Cardiac septum (tissue), 1 donor: Measurements from ENCODE around the gene ACOX1. TPM values are rescaled to one million over a fixed set of nuclear protein-coding genes. Genes with fewer than 3 reads are reported as not detected.
A peak's percentile ranks its signal among the peaks of the same experiment; 100 is the strongest.

Experiments used
- DNase-seq: peaks from one replicate; pipeline ENCODE4 v3.0.0-alpha.2; 2020; ENCODE audit warnings: low spot score
- intact Hi-C: fragments of 100-400 bp; cut with DNase I; formaldehyde crosslinking; loops from one replicate; pipeline ENCODE4 v1.14.0; 2022
- total RNA-seq: library from RNA; stranded (reverse); fragmentation: NEBNext Ultra II Directional; extraction: Animal tissue kit (Norgen Biotek cat#: 25700); gene quantifications from one replicate; pipeline ENCODE4 v1.2.1, GENCODE V29; 2021
- donor health status: DM: no; HTN: no; CAD: no.

The ACOX1 gene
- total RNA-seq, 1 donor from 2014 or later: 73.3 TPM

GRCh38 chr17:75945211-75945610 lies 33.8 kb downstream of the ACOX1 start:
- DNase-seq: no peak
- intact Hi-C loops: no loop called here

GRCh38 chr17:75943491-75943890 lies 35.5 kb downstream of the ACOX1 start:
- intact Hi-C loops: no loop called here
- DNase-seq: no peak

- intact Hi-C loops: no loop called here
- no peak for DNase-seq
These were observed 36.5 kb downstream of the ACOX1 start for GRCh38 chr17:75942473-75942872.

GRCh38 chr17:75941442-75941819 lies 37.5 kb downstream of the ACOX1 start:
- intact Hi-C loops: loop anchor here (2.0 kb wide), 2 partner anchors 37 kb away; partner anchors contain the start of genes ACOX1, MRPL38 and TEN1
- DNase-seq: no peak

GRCh38 chr17:75940727-75941441 lies 38.1 kb downstream of the ACOX1 start, which contains the start of gene FBF1:
TSS of gene FBF1 (minus strand) at chr17:75941042. CDS start at chr17:75938149, 2,893 bp downstream.
- DNase-seq: peak; percentile 97
- intact Hi-C loops: loop anchor here (2.0 kb wide), 2 partner anchors 36 to 38 kb away; partner anchors contain the start of genes ACOX1, MRPL38 and TEN1

- no peak for DNase-seq
- intact Hi-C loops: no loop called here
These were observed 41.3 kb downstream of the ACOX1 start for GRCh38 chr17:75937652-75938051.

GRCh38 chr17:75933808-75934207 lies 45.2 kb downstream of the ACOX1 start:
- DNase-seq: no peak
- intact Hi-C loops: no loop called here

- intact Hi-C loops: no loop called here
These were observed 46.1 kb downstream of the ACOX1 start for GRCh38 chr17:75932852-75933251.

GRCh38 chr17:75931062-75931461 lies 47.9 kb downstream of the ACOX1 start:
- intact Hi-C loops: no loop called here
- DNase-seq: peak; percentile 53

More at GRCh38 chr17:75932852-75933251, 46.1 kb downstream of the ACOX1 start:
- DNase-seq: no peak

- intact Hi-C loops: no loop called here
- DNase-seq: no peak
These were observed 51.6 kb downstream of the ACOX1 start for GRCh38 chr17:75927286-75927922.

- intact Hi-C loops: no loop called here
- DNase-seq: no peak
These were observed 52.5 kb downstream of the ACOX1 start for GRCh38 chr17:75926456-75926855.

GRCh38 chr17:75925912-75926311 lies 53.1 kb downstream of the ACOX1 start:
- intact Hi-C loops: no loop called here
- no peak for DNase-seq

GRCh38 chr17:75925103-75925502 lies 53.9 kb downstream of the ACOX1 start:
- intact Hi-C loops: no loop called here
- no peak for DNase-seq

GRCh38 chr17:75922963-75923874 lies 55.7 kb downstream of the ACOX1 start:
- intact Hi-C loops: no loop called here
- DNase-seq: no peak

- no peak for DNase-seq
- intact Hi-C loops: no loop called here
These were observed 56.6 kb downstream of the ACOX1 start for GRCh38 chr17:75922173-75922961.

- intact Hi-C loops: no loop called here
- DNase-seq: no peak
These were observed 57.4 kb downstream of the ACOX1 start for GRCh38 chr17:75921596-75921995.

GRCh38 chr17:75920045-75920560 lies 58.9 kb downstream of the ACOX1 start:
- intact Hi-C loops: no loop called here
- DNase-seq: no peak

- no peak for DNase-seq
- intact Hi-C loops: no loop called here
These were observed 59.4 kb downstream of the ACOX1 start for GRCh38 chr17:75919611-75920010.

- DNase-seq: no peak
- intact Hi-C loops: no loop called here
These were observed 61.0 kb downstream of the ACOX1 start for GRCh38 chr17:75917917-75918445.
